Retinal pigment epithelial cell (primary cell): ENCODE results near the gene RHPN2.
"Not testable (repeated sequence)": the region's sequence is repeated elsewhere in the genome, so short reads cannot be mapped to it uniquely, and the experiment has no call there.

Experiments used
- DNase-seq: peaks from one replicate; pipeline ENCODE4 v3.0.0-alpha.2; 2010; ENCODE audit warnings: low read depth
- H3K4me3 ChIP-seq: 2 replicates; pipeline ENCODE4 v1.5.1; 2011; ENCODE audit warnings: mild to moderate bottlenecking, low read length, control low read depth, moderate library complexity
- TF ChIP-seq, protein P1 (sequence below): conservative IDR thresholded peaks from 2 replicates; pipeline ENCODE4 v1.5.1; 2011; ENCODE audit warnings: low read depth, low read length, control low read depth, inconsistent platforms

RHPN2 gene

DNA sequence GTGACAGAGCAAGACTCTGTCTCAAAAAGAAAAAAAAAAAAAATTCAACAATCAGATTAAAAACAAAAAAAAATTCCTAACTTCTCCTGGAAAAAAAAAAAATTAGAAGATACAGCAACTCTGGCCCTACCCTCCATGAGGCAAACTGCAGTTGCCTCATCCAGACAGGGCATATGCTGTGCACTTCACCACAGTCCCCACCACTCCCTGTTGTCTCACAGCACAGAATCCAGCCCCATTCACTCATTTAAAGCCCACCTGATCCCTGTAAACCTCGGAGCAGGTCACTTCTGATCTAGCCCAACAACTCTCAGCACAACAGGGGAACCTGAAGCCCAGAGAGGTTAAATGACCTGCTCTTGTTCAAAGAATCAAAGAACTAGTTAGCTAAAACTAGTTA lies 24.9 kb downstream of the RHPN2 start:
- DNase-seq: no peak
- no peak overlapping the region for H3K4me3 ChIP-seq
- TF ChIP-seq, protein P1, sequence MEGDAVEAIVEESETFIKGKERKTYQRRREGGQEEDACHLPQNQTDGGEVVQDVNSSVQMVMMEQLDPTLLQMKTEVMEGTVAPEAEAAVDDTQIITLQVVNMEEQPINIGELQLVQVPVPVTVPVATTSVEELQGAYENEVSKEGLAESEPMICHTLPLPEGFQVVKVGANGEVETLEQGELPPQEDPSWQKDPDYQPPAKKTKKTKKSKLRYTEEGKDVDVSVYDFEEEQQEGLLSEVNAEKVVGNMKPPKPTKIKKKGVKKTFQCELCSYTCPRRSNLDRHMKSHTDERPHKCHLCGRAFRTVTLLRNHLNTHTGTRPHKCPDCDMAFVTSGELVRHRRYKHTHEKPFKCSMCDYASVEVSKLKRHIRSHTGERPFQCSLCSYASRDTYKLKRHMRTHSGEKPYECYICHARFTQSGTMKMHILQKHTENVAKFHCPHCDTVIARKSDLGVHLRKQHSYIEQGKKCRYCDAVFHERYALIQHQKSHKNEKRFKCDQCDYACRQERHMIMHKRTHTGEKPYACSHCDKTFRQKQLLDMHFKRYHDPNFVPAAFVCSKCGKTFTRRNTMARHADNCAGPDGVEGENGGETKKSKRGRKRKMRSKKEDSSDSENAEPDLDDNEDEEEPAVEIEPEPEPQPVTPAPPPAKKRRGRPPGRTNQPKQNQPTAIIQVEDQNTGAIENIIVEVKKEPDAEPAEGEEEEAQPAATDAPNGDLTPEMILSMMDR: no peak

DNA sequence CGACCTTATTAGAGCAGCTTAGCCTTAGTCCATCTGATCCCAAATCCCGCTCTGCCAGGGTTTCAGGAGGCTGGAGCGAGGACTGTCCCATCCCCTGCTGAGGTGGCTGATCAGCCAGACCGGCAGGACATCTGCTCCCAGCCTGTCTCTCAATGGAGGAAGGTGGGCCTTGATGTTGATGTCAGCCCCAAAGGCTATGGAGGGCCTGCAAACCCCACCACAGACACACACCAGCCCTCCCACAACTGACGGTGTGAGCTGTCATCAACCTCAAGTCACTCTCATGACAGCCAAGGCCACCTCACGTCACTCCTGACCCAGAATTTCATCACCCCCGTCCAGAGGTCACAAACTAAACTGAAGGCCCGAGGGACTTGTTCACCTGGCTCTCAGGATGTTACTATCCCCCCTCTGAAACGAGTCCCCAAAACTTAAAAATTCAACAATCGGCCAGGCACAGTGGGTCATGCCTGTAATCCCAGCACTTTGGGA lies 25.5 kb downstream of the RHPN2 start:
- TF ChIP-seq, protein P1: no peak
- DNase-seq: no peak
- no peak overlapping the region for H3K4me3 ChIP-seq

DNA sequence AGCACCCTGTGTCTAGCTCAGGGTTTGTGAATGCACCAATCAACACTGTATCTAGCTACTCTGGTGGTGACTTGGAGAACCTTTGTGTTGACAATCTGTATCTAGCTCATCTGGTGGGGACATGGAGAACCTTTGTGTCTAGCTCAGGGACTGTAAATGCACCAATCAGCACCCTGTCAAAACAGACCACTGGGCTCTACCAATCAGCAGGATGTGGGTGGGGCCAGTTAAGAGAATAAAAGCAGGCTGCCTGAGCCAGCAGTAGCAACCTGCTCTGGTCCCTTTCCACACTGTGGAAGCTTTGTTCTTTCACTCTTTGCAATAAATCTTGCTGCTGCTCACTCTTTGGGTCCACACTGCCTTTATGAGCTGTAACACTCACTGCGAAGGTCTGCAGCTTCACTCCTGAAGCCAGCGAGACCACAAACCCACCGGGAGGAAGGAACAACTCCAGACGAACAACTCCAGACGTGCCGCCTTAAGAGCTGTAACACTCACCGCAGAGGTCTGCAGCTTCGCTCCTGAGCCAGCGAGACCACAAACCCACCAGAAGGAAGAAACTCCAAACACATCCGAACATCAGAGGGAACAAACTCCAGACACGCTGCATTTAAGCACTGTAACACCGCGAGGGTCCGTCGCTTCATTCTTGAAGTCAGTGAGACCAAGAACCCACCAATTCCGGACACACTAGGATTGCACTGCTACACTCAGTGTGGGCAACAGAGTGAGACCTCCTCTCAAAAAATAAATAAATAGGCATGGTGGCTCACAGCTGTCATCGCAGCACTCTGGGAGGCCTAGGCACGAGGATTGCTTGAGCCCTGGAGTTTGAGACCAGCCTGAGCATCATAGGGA lies 27.3 kb downstream of the RHPN2 start:
- H3K4me3 ChIP-seq, DNase-seq: not testable (repeated sequence)

DNA sequence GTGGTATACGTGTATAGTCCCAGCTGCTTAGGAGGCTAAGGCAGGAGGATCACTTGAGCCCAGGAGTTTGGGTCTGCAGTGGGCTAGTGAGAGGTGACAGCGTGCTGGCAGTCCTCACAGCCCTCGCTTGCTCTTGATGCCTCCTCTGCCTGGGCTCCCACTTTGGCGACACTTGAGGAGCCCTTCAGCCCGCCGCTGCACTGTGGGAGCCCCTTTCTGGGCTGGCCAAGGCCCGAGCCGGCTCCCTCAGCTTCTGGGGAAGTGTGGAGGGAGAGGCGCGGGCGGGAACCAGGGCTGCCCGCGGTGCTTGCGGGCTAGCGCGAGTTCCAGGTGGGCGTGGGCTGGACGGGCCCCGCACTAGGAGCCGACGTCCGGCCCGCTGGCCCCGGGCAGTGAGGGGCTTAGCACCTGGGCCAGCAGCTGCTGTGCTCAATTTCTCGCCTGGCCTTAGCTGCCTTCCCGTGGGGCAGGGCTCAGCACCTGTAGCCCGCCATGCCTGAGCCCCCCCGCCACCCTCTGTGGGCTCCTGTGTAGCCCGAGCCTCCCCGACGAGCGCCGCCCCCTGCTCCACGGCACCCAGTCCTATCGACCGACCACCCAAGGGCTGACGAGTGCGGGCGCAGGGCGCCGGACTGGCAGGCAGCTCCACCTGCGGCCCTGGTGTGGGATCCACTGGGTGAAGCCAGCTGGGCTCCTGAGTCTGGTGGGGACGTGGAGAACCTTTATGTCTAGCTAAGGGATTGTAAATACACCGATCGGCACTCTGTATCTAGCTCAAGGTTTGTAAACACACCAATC lies 28.1 kb downstream of the RHPN2 start:
- H3K4me3 ChIP-seq, DNase-seq: not testable (repeated sequence)

DNA sequence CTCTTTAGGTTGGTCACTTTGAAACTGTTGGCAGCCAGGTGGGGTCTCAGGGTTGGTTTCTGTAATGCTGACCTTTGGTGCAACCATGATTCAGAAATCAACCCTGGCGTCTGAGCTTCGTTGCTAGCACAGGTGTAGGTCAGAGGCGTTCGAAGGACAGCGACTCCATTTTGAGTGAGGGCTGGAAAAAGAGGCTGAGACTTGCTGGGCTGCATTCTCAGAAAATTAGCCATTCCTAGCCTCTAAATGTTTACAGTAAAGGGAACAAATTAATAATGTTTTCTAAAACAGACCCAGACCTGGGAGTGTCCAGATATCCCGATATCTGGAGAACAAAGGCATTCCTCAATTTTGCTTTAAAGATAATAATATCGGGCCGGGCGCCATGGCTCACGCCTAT lies 29.2 kb downstream of the RHPN2 start:
- DNase-seq: no peak
- TF ChIP-seq, protein P1: no peak
- no peak overlapping the region for H3K4me3 ChIP-seq

DNA sequence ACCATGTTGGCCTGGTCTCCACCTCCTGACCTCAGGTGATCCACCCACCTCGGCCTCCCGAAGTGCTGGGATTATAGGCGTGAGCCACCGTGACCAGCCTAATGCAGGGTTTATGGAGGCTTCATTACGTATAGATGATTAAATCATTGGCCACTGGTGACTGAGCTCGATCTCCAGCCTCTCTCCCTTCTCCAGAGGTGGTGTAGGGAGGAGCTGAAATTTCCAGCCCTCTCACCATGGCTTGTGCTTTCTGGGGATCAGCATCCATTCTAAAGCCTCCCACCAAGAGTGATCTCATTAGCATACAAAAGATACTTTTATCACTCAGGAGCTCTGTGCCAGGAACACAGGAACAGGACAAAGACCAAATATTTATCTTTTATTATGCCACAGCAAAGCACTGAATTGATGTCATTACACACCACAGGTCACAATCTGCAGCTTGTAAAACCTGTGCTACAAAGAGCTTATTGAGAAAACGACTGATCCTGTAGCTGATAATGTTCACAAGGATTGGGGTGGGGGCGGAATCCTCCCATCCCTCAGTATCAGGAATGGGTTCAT lies 32.4 kb downstream of the RHPN2 start:
- no peak overlapping the region for H3K4me3 ChIP-seq
- no peak for DNase-seq
- TF ChIP-seq, protein P1: no peak

DNA sequence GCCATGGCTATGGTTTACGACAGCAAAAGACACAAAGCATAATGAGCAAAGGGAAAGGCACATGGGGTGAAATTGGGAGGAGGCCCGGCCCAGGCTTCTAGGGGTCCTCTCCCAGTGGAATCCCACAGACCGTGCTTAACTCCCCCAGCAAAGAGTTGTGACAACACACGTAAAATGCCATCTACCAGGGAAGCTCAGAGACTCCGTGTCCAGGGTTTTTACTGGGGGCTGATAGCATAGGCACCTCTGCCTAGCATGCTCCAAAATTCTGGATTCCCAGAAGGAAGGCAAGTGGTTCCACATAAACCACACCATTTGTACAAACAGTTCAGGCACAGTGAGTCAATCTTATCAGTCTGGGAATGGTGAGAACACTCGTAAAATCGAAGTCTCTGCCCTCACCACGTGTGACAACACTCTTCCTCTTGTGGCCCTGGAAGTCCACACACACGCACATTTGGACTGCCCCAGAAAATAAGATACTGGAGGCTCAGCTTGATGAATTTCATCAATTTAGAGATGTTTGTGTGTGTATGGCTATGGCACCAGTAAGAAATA lies 34.9 kb downstream of the RHPN2 start:
- no peak overlapping the region for H3K4me3 ChIP-seq
- DNase-seq: no peak
- TF ChIP-seq, protein P1: no peak

DNA sequence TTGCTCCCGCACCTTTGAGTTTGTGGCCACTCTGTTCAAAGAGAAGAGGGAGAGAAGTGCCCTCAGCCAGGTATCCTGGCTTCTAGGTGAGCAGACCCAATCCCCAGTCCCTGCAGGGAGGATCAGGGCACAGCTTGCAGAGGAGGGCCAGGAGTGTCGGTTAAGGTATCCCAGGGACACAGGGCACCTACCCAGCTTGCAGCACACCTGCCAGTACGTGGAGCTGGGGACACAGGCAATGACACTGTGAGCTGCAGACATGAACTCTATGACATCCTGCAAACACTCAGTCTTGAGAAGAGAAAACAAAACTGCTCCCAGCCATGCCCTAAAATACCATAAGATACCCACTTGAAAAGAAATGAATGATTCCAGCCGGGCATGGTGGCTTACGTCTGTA lies 38.1 kb downstream of the RHPN2 start:
- H3K4me3 ChIP-seq, DNase-seq: not testable (repeated sequence)

DNA sequence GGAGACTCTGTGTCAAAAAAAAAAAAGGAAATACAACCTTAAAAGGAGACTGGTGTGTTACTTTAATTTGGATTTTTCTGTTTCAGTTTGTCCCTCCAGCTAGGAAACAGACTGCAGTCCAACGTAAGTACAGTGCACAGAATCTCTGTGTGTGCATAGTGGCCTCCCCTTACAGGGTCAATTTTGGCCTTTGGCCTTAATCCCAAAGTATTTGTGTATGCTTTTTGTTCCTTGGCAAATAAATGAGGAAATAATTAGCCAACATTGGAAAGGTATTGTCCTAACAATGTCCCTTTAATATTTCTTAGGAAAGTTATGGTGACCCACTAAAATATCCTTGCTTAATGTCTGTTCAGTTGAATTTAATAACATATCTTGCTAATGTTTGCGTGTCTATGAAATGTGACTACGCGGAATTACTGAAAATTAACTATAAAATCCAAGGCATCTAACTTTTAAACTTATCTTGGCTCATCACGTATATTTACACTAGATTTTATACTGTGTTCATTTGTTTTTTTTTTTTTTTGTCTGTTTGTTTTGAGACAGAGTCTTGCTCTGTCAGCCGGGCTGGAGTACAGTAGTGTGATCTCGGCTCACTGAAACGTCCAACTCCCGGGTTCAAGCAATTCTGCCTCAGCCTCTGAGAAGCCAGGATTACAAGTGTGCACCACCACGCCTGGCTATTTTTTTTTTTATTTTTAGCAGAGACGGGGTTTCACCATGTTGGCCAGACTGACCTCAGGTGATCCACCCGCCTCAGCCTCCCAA lies 39.0 kb downstream of the RHPN2 start:
- H3K4me3 ChIP-seq, DNase-seq: not testable (repeated sequence)
